PC-3 (cell line): ENCODE measurements around the gene TTC27. TPM values are rescaled to one million over a fixed set of nuclear protein-coding genes. Genes with fewer than 3 reads are reported as not detected.
A peak's percentile ranks its signal among the peaks of the same experiment; 100 is the strongest.

Source experiments
- ATAC-seq: fragments of 200-7000 bp; cut with Tn5 transposase; 2 replicates; pipeline ENCODE4 v1.9.1; 2020; ENCODE audit warnings: mild to moderate bottlenecking, moderate library complexity
- BruUV-seq: library from RNA; stranded (reverse); fragments of 400-500 nt; replicated peaks from 2 replicates; lab custom pipeline; 2021; lab: Mats Ljungman, UMichigan
- CTCF ChIA-PET: fragments of 300-600 bp; sonication (Branson Sonifier 250); formaldehyde crosslinking; loops from one replicate; lab custom pipeline; 2022; ENCODE audit warnings: antibody characterized with exemption; lab: Charles Lee
- POLR2A ChIA-PET: fragments of 300-600 bp; sonication (Branson Sonifier 250); formaldehyde crosslinking; loops from one replicate; lab custom pipeline; 2022; ENCODE audit warnings: antibody characterized with exemption; ENCODE audit not compliant: unreplicated experiment; lab: Charles Lee
- DNase-seq: peaks from one replicate; pipeline ENCODE4 v3.0.0-alpha.2; 2015
- H2AFZ ChIP-seq: fragments of 300-600 bp; sonication (generic); 2 replicates; pipeline ENCODE4 v1.6.0; 2016; ENCODE audit warnings: antibody characterized with exemption, low read length
- H3F3A ChIP-seq: fragments of 300-600 bp; sonication (generic); one replicate; pipeline ENCODE4 v1.6.0; 2017; ENCODE audit warnings: antibody characterized with exemption, low read length, control low read depth, mild to moderate bottlenecking; ENCODE audit not compliant: unreplicated experiment
- H3K27ac ChIP-seq: fragments of 300-600 bp; sonication (generic); 2 replicates; pipeline ENCODE4 v1.5.1; 2016; ENCODE audit warnings: mild to moderate bottlenecking, low read length
- H3K27me3 ChIP-seq: fragments of 300-600 bp; sonication (generic); 2 replicates; pipeline ENCODE4 v1.6.1; 2016; ENCODE audit warnings: low read length, mixed read lengths
- H3K36me3 ChIP-seq: fragments of 300-600 bp; sonication (generic); 2 replicates; pipeline ENCODE4 v1.6.1; 2016; ENCODE audit warnings: low read depth, mixed run types, low read length, mixed read lengths
- H3K4me1 ChIP-seq: fragments of 300-600 bp; sonication (generic); 2 replicates; pipeline ENCODE4 v1.5.1; 2016; ENCODE audit warnings: low read length; ENCODE audit not compliant: insufficient read depth
- H3K4me2 ChIP-seq: fragments of 300-600 bp; sonication (generic); 2 replicates; pipeline ENCODE4 v1.6.0; 2016; ENCODE audit warnings: low read length
- H3K4me3 ChIP-seq: fragments of 300-600 bp; sonication (generic); 2 replicates; pipeline ENCODE4 v1.5.1; 2016; ENCODE audit warnings: mild to moderate bottlenecking, low read length, mixed read lengths
- H3K79me2 ChIP-seq: fragments of 300-600 bp; sonication (generic); 2 replicates; pipeline ENCODE4 v1.6.1; 2017; ENCODE audit warnings: low read length, mixed read lengths
- H3K9ac ChIP-seq: fragments of 300-600 bp; sonication (generic); 2 replicates; pipeline ENCODE4 v1.6.0; 2016; ENCODE audit warnings: mild to moderate bottlenecking, low read length
- H3K9me2 ChIP-seq: fragments of 300-600 bp; sonication (generic); replicated peaks from 2 replicates; pipeline ENCODE4 v1.6.1; 2016; ENCODE audit warnings: mixed run types, low read length, mixed read lengths
- H3K9me3 ChIP-seq: fragments of 300-600 bp; sonication (generic); 2 replicates; pipeline ENCODE4 v1.6.1; 2016; ENCODE audit warnings: low read length, mixed read lengths
- H4K20me1 ChIP-seq: fragments of 300-600 bp; sonication (generic); 2 replicates; pipeline ENCODE4 v1.6.1; 2016; ENCODE audit warnings: low read length, mixed read lengths
- CTCF ChIP-seq: fragments of 300-600 bp; sonication (generic); conservative IDR thresholded peaks from 2 replicates; pipeline ENCODE4 v1.5.1; 2017; ENCODE audit warnings: antibody characterized with exemption, low read depth, mild to moderate bottlenecking, low read length
- EZH2 ChIP-seq: fragments of 300-600 bp; sonication (generic); IDR thresholded peaks from one replicate; pipeline ENCODE4 v1.6.1; 2017; ENCODE audit warnings: antibody characterized with exemption, mild to moderate bottlenecking, low read length; ENCODE audit not compliant: unreplicated experiment
- EZH2phosphoT487 ChIP-seq: fragments of 300-600 bp; sonication (generic); IDR thresholded peaks from 2 replicates; pipeline ENCODE4 v1.6.1; 2018; ENCODE audit warnings: mild to moderate bottlenecking, antibody characterized with exemption, low read length, borderline replicate concordance
- intact Hi-C: fragments of 100-400 bp; cut with micrococcal nuclease; formaldehyde crosslinking; loops from 2 replicates; pipeline ENCODE4 v1.9.0; 2023
- total RNA-seq: library from RNA; depleted of rRNA; stranded (reverse); fragments of >200 nt; gene quantifications from 2 replicates; pipeline ENCODE4 v1.2.3, GENCODE V29; 2014

Gene TTC27
- total RNA-seq, 1 experiment from 2014 or later, result 33.0 TPM

DNA sequence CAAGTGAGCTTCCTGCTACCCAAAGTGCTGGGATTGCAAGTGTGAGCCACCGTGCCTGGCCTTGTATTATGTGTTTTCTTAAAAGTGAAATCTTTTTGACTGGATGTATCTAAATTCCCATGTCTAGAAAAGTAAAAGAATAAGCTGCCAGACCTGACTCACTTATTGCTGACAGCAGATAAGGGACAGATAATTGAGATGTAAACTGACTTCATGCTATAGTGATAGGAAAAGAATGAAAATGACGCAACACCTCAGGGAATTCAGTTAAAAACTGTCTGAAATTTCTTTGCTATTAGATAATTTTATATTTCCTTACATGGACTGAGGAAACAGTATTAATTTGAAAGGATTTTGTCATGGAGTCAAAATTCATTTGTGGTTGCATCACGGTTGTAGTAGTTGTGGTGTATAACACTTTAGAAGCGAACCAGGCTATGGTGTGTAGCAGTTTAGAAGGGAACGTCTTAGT, 19.4 kb downstream of the TTC27 start:
- Histone ChIP-seq H3K4me2 (no peak overlapping the region), H3F3A (no peaks in the 10 kb centered on the region), H3K79me2 (no peaks in the 10 kb centered on the region), H3K9ac (no peak overlapping the region), H2AFZ (no peak overlapping the region), H3K27ac (no peak overlapping the region), H3K9me3 (no peaks in the 10 kb centered on the region), H3K4me3 (no peak overlapping the region), H3K9me2 (no peaks in the 10 kb centered on the region), H3K36me3 (peaks cover 22% of the 10 kb centered on the region; the same call in 1 of the 2 replicates), H4K20me1 (no peaks in the 10 kb centered on the region), H3K27me3 (no peaks in the 10 kb centered on the region), H3K4me1 (no peaks in the 10 kb centered on the region)
- no peak for TF ChIP-seq EZH2
- TF ChIP-seq CTCF, result no peak
- TF ChIP-seq EZH2phosphoT487, result no peak
- BruUV-seq, result no TSS peak
- ChIA-PET CTCF (no interaction called here), POLR2A (no interaction called here)
- intact Hi-C loops, result no loop called here
- no peak for ATAC-seq
- no peak for DNase-seq

- Histone ChIP-seq H3K79me2 (no peaks in the 10 kb centered on the region), H3K4me1 (no peaks in the 10 kb centered on the region), H3K4me2 (no peak overlapping the region), H2AFZ (no peak overlapping the region), H3K36me3 (peaks cover 23% of the 10 kb centered on the region), H3K27ac (no peak overlapping the region), H4K20me1 (no peaks in the 10 kb centered on the region), H3K9me2 (no peaks in the 10 kb centered on the region), H3K9me3 (no peaks in the 10 kb centered on the region), H3F3A (no peaks in the 10 kb centered on the region), H3K9ac (no peak overlapping the region), H3K4me3 (no peak overlapping the region), H3K27me3 (no peaks in the 10 kb centered on the region)
- TF ChIP-seq EZH2, result no peak
- no peak for TF ChIP-seq CTCF
- no peak for TF ChIP-seq EZH2phosphoT487
- DNase-seq (no peak), ATAC-seq (peak; percentile 67)
- POLR2A ChIA-PET, result no interaction called here
- CTCF ChIA-PET, result no interaction called here
- intact Hi-C loops, result no loop called here
- no TSS peak for BruUV-seq
Measured at GRCh38 chr2:32652555-32653209, 24.8 kb downstream of the TTC27 start.

GRCh38 chr2:32656069-32656468, 28.2 kb downstream of the TTC27 start:
- Histone ChIP-seq H3F3A (no peaks in the 10 kb centered on the region), H3K27ac (no peak overlapping the region), H4K20me1 (no peaks in the 10 kb centered on the region), H2AFZ (no peak overlapping the region), H3K4me3 (no peak overlapping the region), H3K36me3 (peaks cover 20% of the 10 kb centered on the region), H3K79me2 (no peaks in the 10 kb centered on the region), H3K4me2 (no peak overlapping the region), H3K9me2 (no peaks in the 10 kb centered on the region), H3K27me3 (no peaks in the 10 kb centered on the region), H3K9ac (no peak overlapping the region), H3K4me1 (no peaks in the 10 kb centered on the region), H3K9me3 (no peaks in the 10 kb centered on the region)
- TF ChIP-seq EZH2 (no peak), EZH2phosphoT487 (no peak), CTCF (no peak)
- CTCF ChIA-PET, result no interaction called here
- DNase-seq, result no peak
- BruUV-seq, result no TSS peak
- POLR2A ChIA-PET, result no interaction called here
- ATAC-seq, result no peak
- intact Hi-C loops, result no loop called here
